Measurements from ENCODE around the gene PPP3CA.
"Not testable (repeated sequence)": the region's sequence is repeated elsewhere in the genome, so short reads cannot be mapped to it uniquely, and the experiment has no call there.

Gene PPP3CA

DNA sequence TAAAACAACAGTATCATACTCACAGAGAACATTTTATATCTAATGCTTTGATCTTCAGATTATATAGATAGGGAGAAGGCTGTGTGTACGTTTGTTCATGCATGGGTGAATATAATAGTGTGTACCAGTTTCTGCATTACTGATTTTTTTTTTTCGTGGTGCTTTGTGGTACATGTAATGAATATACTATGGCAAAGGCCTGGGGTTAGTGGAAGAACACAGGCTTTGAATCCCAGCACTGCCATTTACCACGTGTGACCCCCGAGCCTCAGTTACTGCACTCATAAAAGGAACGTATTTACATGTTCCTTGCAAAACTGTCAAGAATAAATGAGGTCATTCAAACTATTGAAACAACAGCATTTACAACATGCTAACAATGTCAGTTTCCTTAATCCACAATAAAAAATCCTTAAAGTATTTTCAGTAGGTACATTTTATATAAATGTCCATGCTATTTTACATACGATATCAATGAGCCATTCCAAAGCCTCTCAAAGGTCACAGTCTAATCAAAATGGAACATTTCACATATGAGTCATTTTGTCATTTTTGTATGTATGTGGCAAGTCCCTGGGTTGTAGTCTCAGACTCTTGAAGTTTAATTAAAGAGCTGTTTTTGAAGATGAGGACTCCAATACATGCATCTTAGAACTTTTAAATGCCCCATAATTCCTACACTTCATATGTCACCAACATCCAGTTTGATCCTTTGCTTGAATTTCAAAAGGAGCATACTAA is 242.8 kb downstream of the PPP3CA start:
- H3K4me3 ChIP-seq (ENCODE audit: low read length) = no peak overlapping the region
- TF ChIP-seq, protein P1, sequence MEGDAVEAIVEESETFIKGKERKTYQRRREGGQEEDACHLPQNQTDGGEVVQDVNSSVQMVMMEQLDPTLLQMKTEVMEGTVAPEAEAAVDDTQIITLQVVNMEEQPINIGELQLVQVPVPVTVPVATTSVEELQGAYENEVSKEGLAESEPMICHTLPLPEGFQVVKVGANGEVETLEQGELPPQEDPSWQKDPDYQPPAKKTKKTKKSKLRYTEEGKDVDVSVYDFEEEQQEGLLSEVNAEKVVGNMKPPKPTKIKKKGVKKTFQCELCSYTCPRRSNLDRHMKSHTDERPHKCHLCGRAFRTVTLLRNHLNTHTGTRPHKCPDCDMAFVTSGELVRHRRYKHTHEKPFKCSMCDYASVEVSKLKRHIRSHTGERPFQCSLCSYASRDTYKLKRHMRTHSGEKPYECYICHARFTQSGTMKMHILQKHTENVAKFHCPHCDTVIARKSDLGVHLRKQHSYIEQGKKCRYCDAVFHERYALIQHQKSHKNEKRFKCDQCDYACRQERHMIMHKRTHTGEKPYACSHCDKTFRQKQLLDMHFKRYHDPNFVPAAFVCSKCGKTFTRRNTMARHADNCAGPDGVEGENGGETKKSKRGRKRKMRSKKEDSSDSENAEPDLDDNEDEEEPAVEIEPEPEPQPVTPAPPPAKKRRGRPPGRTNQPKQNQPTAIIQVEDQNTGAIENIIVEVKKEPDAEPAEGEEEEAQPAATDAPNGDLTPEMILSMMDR (conservative IDR thresholded peaks at IDR 0.05; ENCODE audit: low read length) = no peak
- DNase-seq (ENCODE audit: low read depth) = no peak

DNA sequence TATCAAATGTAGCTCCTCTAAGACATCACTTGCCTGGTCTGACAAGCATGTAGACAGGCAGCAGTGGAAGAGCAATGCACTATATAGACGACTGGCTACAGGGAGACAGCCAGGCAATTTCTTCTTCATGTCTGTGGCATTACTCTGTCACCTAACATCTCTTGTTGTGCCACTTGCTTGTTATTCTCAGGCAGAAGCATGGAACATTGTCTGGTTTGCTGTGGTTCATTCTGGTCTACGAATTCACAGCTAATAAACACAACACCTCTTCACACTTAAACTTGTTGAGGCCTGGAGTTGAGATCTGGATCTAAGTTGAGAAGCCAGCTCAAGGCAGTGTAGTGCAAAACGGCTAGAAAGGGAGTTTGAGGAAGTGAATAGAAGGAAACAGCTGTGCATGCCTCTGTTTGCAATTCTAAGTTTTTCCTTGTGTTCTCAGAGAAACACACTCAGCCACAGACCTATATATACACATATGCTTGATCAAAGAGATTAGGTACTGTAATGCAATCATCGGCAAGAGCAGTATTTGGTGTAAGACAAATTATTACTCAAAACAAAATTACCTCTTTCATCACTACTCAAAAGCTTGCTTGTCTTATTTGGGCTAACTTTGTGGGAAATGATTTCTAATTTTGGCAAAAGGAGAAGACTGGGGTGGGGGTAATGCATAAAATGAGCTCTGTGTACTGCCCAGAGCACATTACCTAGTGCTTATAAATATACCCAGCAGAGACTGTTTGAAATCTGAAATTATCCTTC is 243.8 kb downstream of the PPP3CA start:
- TF ChIP-seq, protein P1 (conservative IDR thresholded peaks at IDR 0.05; ENCODE audit: low read length) = no peak
- DNase-seq (ENCODE audit: low read depth) = peak; percentile 9
- no peak overlapping the region for H3K4me3 ChIP-seq (ENCODE audit: low read length)

DNA sequence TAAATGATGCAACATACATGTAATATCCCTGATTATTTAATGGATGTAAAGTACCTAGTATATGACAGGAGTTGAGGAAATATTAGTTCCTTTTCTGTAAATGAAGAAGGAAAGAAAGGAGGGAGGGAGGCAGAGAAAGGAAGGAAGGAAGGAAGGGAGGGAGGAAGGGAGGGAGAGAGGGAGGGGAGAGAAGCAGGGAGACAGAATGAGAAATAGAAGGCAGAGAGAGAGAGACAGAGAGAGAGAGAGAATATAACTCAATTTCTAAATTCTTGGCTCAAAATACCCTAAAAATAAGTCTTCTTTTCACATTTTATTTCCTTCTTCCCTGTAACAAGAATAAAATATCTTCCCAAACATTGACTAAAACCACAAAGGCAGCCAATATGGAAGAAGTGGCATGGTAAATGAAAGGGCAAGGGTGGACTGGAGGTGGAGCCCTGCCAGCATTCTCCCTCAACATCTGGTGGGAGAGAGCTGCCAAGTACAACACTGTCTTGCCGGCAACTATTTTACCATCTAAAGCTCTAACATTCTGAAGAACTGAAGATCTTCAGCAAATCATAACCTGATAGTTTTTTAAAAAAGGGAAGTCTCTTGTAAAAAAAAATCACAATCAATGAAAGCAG is 245.1 kb downstream of the PPP3CA start:
- peak; percentile 94 for DNase-seq (ENCODE audit: low read depth)
- H3K4me3 ChIP-seq (ENCODE audit: low read length) = no peak overlapping the region
- TF ChIP-seq, protein P1 (conservative IDR thresholded peaks at IDR 0.05; ENCODE audit: low read length) = no peak

DNA sequence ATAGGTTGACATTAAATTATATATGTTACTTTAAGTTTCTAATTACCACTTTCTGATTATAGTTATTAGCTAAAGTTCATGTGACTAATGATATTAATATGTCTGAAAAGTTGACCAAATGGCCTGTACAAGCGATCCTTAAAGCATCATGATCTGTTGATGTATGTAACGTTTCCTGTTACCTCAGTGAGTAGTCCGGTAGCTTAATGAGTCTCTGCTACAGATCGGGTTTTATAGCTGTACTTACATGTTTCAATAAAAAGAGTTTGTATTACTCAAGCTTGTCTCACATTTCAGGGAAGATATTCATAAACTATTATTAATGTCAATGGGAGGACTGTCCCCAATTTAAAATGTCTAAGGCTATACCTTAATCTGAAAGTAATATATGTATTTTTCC is 246.3 kb downstream of the PPP3CA start:
- TF ChIP-seq, protein P1 (conservative IDR thresholded peaks at IDR 0.05; ENCODE audit: low read length) = no peak
- H3K4me3 ChIP-seq (ENCODE audit: low read length) = no peak overlapping the region
- no peak for DNase-seq (ENCODE audit: low read depth)

DNA sequence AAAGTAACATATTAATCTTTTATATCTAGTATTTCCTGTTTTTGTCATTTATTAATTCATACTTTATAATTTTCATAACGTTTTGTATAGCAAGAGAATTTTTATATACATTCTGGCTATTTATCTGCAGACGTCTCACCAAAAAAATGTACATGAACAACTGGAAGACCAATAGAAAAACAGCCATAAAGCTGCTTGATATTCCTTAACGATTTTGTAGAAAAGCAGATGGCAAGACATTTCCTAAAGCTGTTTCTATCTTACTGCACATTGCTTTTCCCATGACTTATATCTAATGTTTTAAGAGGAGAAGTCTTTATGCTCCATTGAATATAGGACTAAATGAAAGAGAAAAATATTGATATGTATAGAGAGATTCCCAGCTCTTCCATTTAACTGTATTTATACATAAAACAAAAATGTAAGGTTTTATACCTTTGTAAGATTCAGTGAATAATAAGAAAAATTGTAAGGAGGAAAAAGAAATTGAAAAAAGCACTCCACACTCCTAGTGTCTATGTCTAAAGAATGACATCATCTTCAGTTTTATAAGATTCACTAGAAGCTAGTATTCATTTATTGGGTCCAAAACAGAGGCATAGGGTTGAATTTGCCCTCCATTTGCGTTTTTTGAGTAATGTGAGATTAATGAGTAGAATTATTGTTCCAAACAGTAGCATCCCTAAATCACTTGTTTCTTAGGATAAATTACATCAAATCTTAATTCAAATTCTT is 248.5 kb downstream of the PPP3CA start:
- DNase-seq (ENCODE audit: low read depth) = no peak
- no peak overlapping the region for H3K4me3 ChIP-seq (ENCODE audit: low read length)
- TF ChIP-seq, protein P1 (conservative IDR thresholded peaks at IDR 0.05; ENCODE audit: low read length) = no peak

DNA sequence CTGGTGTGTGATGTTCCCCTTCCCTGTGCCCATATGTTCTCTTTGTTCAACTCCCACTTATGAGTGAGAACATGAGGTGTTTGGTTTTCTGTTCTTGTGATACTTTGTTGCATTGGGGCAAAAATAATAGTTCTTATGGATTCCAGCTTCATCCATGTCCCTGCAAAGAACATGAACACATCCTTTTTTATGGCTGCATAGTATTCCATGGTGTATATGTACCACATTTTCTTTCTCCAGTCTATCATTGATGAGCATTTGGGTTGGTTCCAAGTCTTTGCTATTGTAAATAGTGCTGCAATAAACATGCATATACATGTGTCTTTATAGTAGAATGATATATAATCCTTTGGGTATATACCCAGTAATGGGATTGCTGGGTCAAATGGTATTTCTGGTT is 254.7 kb downstream of the PPP3CA start:
- DNase-seq (ENCODE audit: low read depth); H3K4me3 ChIP-seq (ENCODE audit: low read length): not testable (repeated sequence)

DNA sequence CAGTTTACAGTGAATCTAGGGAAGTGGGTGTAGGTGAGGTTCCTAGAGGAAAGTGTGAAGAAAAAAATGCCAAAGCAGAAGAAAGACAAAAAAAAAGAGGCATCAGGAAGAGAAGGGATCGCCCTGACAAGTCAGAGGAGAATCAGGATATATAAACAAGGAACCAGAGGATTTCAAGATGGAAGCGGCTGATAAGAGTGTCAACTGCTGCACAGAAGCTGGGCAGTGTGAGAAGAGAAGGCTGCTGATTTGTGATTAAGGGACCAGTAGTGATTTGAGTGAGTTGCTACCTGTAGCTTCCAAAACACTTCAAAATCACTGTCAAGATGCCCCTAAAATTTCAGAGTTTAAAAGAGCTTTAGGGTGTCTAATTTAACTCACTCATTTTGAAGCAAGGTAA is 258.2 kb downstream of the PPP3CA start:
- no peak for DNase-seq (ENCODE audit: low read depth)
- TF ChIP-seq, protein P1 (conservative IDR thresholded peaks at IDR 0.05; ENCODE audit: low read length) = no peak

More for the DNA sequence above, 258.2 kb downstream of the PPP3CA start:
- no peak overlapping the region for H3K4me3 ChIP-seq (ENCODE audit: low read length)

All from AG10803 (cell line).